ENCODE results near the gene VIL1. TPM values are rescaled to one million over a fixed set of nuclear protein-coding genes. Genes with fewer than 3 reads are reported as not detected.

The VIL1 gene
- total and polyA plus RNA-seq, 2 of the 13 experiments (the other 11 are each of a cell fraction or from before 2014, with no cell fraction given) = 287 to 301 TPM

GRCh38 chr2:218444692-218445357 lies 25.9 kb downstream of the VIL1 start (continued):
- TF ChIP-seq JARID2 (CRISPR knock-in tag; IDR thresholded peaks at IDR 0.05; ENCODE audit: insufficient replicate concordance) (no peak), EED (CRISPR knock-in tag; IDR thresholded peaks at IDR 0.05) (0 out of 2 replicates have a peak, but pooled peaks have one; percentile 4), NFKB2 (CRISPR knock-in tag; IDR thresholded peaks at IDR 0.05; ENCODE audit: borderline replicate concordance) (peak; percentile 52; the same call in 1 of the 2 replicates), ZNF17 (CRISPR knock-in tag; IDR thresholded peaks at IDR 0.05) (no peak), ZNF138 (CRISPR knock-in tag; IDR thresholded peaks at IDR 0.05; ENCODE audit: low read depth) (no peak), TSC22D2 (CRISPR knock-in tag; IDR thresholded peaks at IDR 0.05; ENCODE audit: borderline replicate concordance) (no peak), FUBP1 (CRISPR knock-in tag; IDR thresholded peaks at IDR 0.05; ENCODE audit: borderline replicate concordance) (no peak), THYN1 (CRISPR knock-in tag; IDR thresholded peaks at IDR 0.05; ENCODE audit: borderline replicate concordance, low read depth) (no peak), ZBTB38 (CRISPR knock-in tag; IDR thresholded peaks at IDR 0.05) (peak; percentile 86), CEBPG (CRISPR knock-in tag; IDR thresholded peaks at IDR 0.05) (peak; percentile 69), ZC3H4 (CRISPR knock-in tag; IDR thresholded peaks at IDR 0.05; ENCODE audit: borderline replicate concordance) (no peak), ZNF331 (CRISPR knock-in tag; IDR thresholded peaks at IDR 0.05) (peak; percentile 99), TMF1 (CRISPR knock-in tag; IDR thresholded peaks at IDR 0.05; ENCODE audit: low read depth) (0 out of 2 replicates have a peak, but pooled peaks have one; percentile 84), HES4 (CRISPR knock-in tag; IDR thresholded peaks at IDR 0.05; ENCODE audit: borderline replicate concordance) (no peak), ZNF382 (CRISPR knock-in tag; IDR thresholded peaks at IDR 0.05; ENCODE audit: borderline replicate concordance) (no peak), SP1 (IDR thresholded peaks at IDR 0.05) (no peak), SP1 (CRISPR knock-in tag; IDR thresholded peaks at IDR 0.05) (no peak), ARID2 (CRISPR knock-in tag; IDR thresholded peaks at IDR 0.05; ENCODE audit: borderline replicate concordance) (peak; percentile 89), ZNF841 (CRISPR knock-in tag; IDR thresholded peaks at IDR 0.05; ENCODE audit: borderline replicate concordance) (no peak), ZNF839 (CRISPR knock-in tag; IDR thresholded peaks at IDR 0.05; ENCODE audit: borderline replicate concordance) (0 out of 2 replicates have a peak, but pooled peaks have one; percentile 38), ZNF674 (CRISPR knock-in tag; IDR thresholded peaks at IDR 0.05; ENCODE audit: low read depth) (no peak), NFIC (IDR thresholded peaks at IDR 0.05; ENCODE audit: low read length) (peak; percentile 87; the same call in 1 of the 2 replicates), ZNF652 (CRISPR knock-in tag; IDR thresholded peaks at IDR 0.05; ENCODE audit: borderline replicate concordance, low read depth) (peak; percentile 32; the same call in 1 of the 2 replicates), MED13 (CRISPR knock-in tag; IDR thresholded peaks at IDR 0.05) (peak; percentile 74; the same call in 1 of the 2 replicates)
- TF ChIP-seq, protein P1, sequence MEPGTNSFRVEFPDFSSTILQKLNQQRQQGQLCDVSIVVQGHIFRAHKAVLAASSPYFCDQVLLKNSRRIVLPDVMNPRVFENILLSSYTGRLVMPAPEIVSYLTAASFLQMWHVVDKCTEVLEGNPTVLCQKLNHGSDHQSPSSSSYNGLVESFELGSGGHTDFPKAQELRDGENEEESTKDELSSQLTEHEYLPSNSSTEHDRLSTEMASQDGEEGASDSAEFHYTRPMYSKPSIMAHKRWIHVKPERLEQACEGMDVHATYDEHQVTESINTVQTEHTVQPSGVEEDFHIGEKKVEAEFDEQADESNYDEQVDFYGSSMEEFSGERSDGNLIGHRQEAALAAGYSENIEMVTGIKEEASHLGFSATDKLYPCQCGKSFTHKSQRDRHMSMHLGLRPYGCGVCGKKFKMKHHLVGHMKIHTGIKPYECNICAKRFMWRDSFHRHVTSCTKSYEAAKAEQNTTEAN (CRISPR knock-in tag; conservative IDR thresholded peaks at IDR 0.05) = peak; percentile 83; the same call in 1 of the 2 replicates
- TF ChIP-seq, protein P2, sequence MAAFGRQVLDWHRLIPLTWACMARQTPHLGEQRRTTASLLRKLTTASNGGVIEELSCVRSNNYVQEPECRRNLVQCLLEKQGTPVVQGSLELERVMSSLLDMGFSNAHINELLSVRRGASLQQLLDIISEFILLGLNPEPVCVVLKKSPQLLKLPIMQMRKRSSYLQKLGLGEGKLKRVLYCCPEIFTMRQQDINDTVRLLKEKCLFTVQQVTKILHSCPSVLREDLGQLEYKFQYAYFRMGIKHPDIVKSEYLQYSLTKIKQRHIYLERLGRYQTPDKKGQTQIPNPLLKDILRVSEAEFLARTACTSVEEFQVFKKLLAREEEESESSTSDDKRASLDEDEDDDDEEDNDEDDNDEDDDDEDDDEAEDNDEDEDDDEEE (CRISPR knock-in tag; IDR thresholded peaks at IDR 0.05) = peak; percentile 33; the same call in 1 of the 2 replicates

All from HepG2 (cell line).